IMR-90 (cell line): ENCODE results near the gene SLC24A3. TPM values are rescaled to one million over a fixed set of nuclear protein-coding genes. Genes with fewer than 3 reads are reported as not detected.

ENCODE experiments used
- ATAC-seq: fragments of 200-7000 bp; cut with Tn5 transposase; 2 replicates; pipeline ENCODE4 v1.9.1; 2020; ENCODE audit warnings: low read depth, mild to moderate bottlenecking, moderate library complexity
- BruUV-seq: library from RNA; stranded (reverse); fragments of 400-500 nt; replicated peaks from 2 replicates; lab custom pipeline; 2021; lab: Mats Ljungman, UMichigan
- CTCF ChIA-PET: fragments of 300-600 bp; formaldehyde crosslinking; extraction: SDS; loops from one replicate; lab custom pipeline; 2021; ENCODE audit warnings: antibody characterized with exemption; lab: Yijun Ruan, JAX
- POLR2A ChIA-PET: fragments of 300-600 bp; sonication (Branson Sonifier 250); formaldehyde crosslinking; loops from one replicate; lab custom pipeline; 2022; ENCODE audit warnings: antibody characterized with exemption; ENCODE audit not compliant: unreplicated experiment; lab: Charles Lee
- DNase-seq: peaks from one replicate; pipeline ENCODE4 v3.0.0; 2013
- H2AFZ ChIP-seq: replicated peaks from 2 replicates; pipeline ENCODE3; 2013; ENCODE audit warnings: low read length, mild to moderate bottlenecking; ENCODE audit not compliant: poor library complexity
- H2AK5ac ChIP-seq: 2 replicates; pipeline ENCODE4 v1.6.1; 2013; ENCODE audit warnings: low read depth, low read length, inconsistent platforms
- H2AK9ac ChIP-seq: replicated peaks from 2 replicates; pipeline ENCODE3; 2013; ENCODE audit warnings: mild to moderate bottlenecking, low read depth, low read length, moderate library complexity; ENCODE audit not compliant: poor library complexity
- H2BK120ac ChIP-seq: 2 replicates; pipeline ENCODE4 v1.6.1; 2013; ENCODE audit warnings: low read depth, low read length, inconsistent platforms
- H2BK15ac ChIP-seq: 3 replicates; pipeline ENCODE4 v1.6.1; 2013; ENCODE audit warnings: low read depth, low read length, inconsistent platforms
- H2BK20ac ChIP-seq: 2 replicates; pipeline ENCODE4 v1.6.1; 2013; ENCODE audit warnings: low read depth, mild to moderate bottlenecking, inconsistent platforms, low read length, moderate library complexity
- H2BK5ac ChIP-seq: 2 replicates; pipeline ENCODE4 v1.6.1; 2013; ENCODE audit warnings: mild to moderate bottlenecking, low read depth, low read length, inconsistent platforms; ENCODE audit not compliant: poor library complexity, severe bottlenecking
- H3K14ac ChIP-seq: replicated peaks from 2 replicates; pipeline ENCODE4 v1.6.1; 2013; ENCODE audit warnings: low read depth, low read length, inconsistent platforms
- H3K18ac ChIP-seq: 2 replicates; pipeline ENCODE4 v1.6.1; 2013; ENCODE audit warnings: low read depth, low read length, control low read depth
- H3K23ac ChIP-seq: 2 replicates; pipeline ENCODE4 v1.6.1; 2013; ENCODE audit warnings: low read depth, low read length, inconsistent platforms
- H3K27ac ChIP-seq: 2 replicates; pipeline ENCODE4 v1.5.1; 2013; ENCODE audit warnings: mild to moderate bottlenecking, control low read depth, low read length; ENCODE audit not compliant: insufficient read depth
- H3K27me3 ChIP-seq: 2 replicates; pipeline ENCODE4 v1.6.1; 2013; ENCODE audit warnings: low read length; ENCODE audit not compliant: control insufficient read depth, insufficient read depth
- H3K36me3 ChIP-seq: 2 replicates; pipeline ENCODE4 v1.6.1; 2013; ENCODE audit warnings: low read length, mixed read lengths; ENCODE audit not compliant: control insufficient read depth, insufficient read depth
- H3K4ac ChIP-seq: 2 replicates; pipeline ENCODE4 v1.6.1; 2013; ENCODE audit warnings: low read depth, low read length, inconsistent platforms
- H3K4me1 ChIP-seq: 2 replicates; pipeline ENCODE4 v1.6.1; 2013; ENCODE audit warnings: low read length, mixed read lengths; ENCODE audit not compliant: control insufficient read depth, insufficient read depth
- H3K4me2 ChIP-seq: 2 replicates; pipeline ENCODE4 v1.6.1; 2013; ENCODE audit warnings: low read depth, mild to moderate bottlenecking, control low read depth, low read length, moderate library complexity
- H3K4me3 ChIP-seq: 2 replicates; pipeline ENCODE4 v1.5.1; 2013; ENCODE audit warnings: low read depth, mild to moderate bottlenecking, control low read depth, low read length, moderate library complexity; ENCODE audit not compliant: insufficient read depth
- H3K56ac ChIP-seq: 2 replicates; pipeline ENCODE4 v1.6.1; 2013; ENCODE audit warnings: low read length, inconsistent platforms; ENCODE audit not compliant: insufficient read depth; ENCODE audit errors: extremely low read depth
- H3K79me1 ChIP-seq, 2 experiments: 2 replicates each; pipeline ENCODE4 v1.6.1; 2013; ENCODE audit warnings: low read length in 2 of 2, inconsistent platforms in 1 of 2, low read depth in 1 of 2
- H3K9ac ChIP-seq: 2 replicates; pipeline ENCODE4 v1.6.1; 2013; ENCODE audit warnings: low read depth, low read length, control low read depth
- H3K9me1 ChIP-seq: 2 replicates; pipeline ENCODE4 v1.6.1; 2013; ENCODE audit warnings: low read length, inconsistent platforms; ENCODE audit not compliant: insufficient read depth
- H3K9me3 ChIP-seq: 2 replicates; pipeline ENCODE4 v1.6.1; 2013; ENCODE audit warnings: low read length; ENCODE audit not compliant: control insufficient read depth, insufficient read depth
- H4K20me1 ChIP-seq: 2 replicates; pipeline ENCODE4 v1.6.1; 2013; ENCODE audit warnings: low read length, inconsistent platforms; ENCODE audit not compliant: insufficient read depth
- H4K5ac ChIP-seq: 2 replicates; pipeline ENCODE4 v1.6.1; 2013; ENCODE audit warnings: mild to moderate bottlenecking, low read depth, low read length, control low read depth
- H4K8ac ChIP-seq, 2 experiments: 2 replicates each; pipeline ENCODE4 v1.6.1; 2013; ENCODE audit warnings: low read depth in 2 of 2, low read length in 2 of 2, control low read depth in 1 of 2, inconsistent platforms in 1 of 2
- H4K91ac ChIP-seq: 2 replicates; pipeline ENCODE4 v1.6.1; 2013; ENCODE audit warnings: low read depth, low read length, inconsistent platforms; ENCODE audit not compliant: insufficient read depth
- MAFK ChIP-seq: IDR thresholded peaks from 2 replicates; pipeline ENCODE4 v1.6.1; 2012; ENCODE audit warnings: low read depth, low read length, improper control_type of control experiment
- RAD21 ChIP-seq: IDR thresholded peaks from 2 replicates; pipeline ENCODE4 v1.6.1; 2012; ENCODE audit warnings: low read length, improper control_type of control experiment
- WGBS, 2 experiments: methylation state at CpG; one replicate each; pipeline versions ENCODE4 v1.1.5 to v1.1.7; 2013; ENCODE audit warnings: missing lambda C conversion rate in 2 of 2; ENCODE audit not compliant: insufficient read length in 1 of 2; ENCODE audit errors: extremely low coverage in 2 of 2; 5-methylcytosine and 5-hydroxymethylcytosine counted together
- dilution Hi-C: fragments of 300-500 bp; cut with HindIII; formaldehyde crosslinking; loops from one replicate; pipeline ENCODE4 v1.14.3; 2018; ENCODE audit warnings: low sequenced_read_pairs; ENCODE audit not compliant: unreplicated experiment
- in situ Hi-C: fragments of 300-500 bp; cut with MboI; formaldehyde crosslinking; loops from 3 replicates; pipeline ENCODE4 v1.14.3; 2019; ENCODE audit warnings: low sequenced_read_pairs, inconsistent platforms, mixed read lengths
- intact Hi-C: fragments of 100-400 bp; cut with micrococcal nuclease; formaldehyde crosslinking; loops from 2 replicates; pipeline ENCODE4 v1.10.0; 2022
- polyA plus RNA-seq, 3 experiments: library from polyadenylated mRNA; depleted of rRNA; stranded (reverse); fragments of >200 nt; gene quantifications; 2 replicates each; pipeline ENCODE4 v1.2.3, GENCODE V29; 2012; ENCODE audit warnings: low replicate concordance in 1 of 3
- total RNA-seq: library from RNA; depleted of rRNA; stranded (reverse); fragments of >200 nt; gene quantifications from 2 replicates; pipeline ENCODE4 v1.2.3, GENCODE V29; 2012

SLC24A3 gene
- total and polyA plus RNA-seq, 2 of the 4 experiments (the other 2 are of a cell fraction) = not detected

DNA sequence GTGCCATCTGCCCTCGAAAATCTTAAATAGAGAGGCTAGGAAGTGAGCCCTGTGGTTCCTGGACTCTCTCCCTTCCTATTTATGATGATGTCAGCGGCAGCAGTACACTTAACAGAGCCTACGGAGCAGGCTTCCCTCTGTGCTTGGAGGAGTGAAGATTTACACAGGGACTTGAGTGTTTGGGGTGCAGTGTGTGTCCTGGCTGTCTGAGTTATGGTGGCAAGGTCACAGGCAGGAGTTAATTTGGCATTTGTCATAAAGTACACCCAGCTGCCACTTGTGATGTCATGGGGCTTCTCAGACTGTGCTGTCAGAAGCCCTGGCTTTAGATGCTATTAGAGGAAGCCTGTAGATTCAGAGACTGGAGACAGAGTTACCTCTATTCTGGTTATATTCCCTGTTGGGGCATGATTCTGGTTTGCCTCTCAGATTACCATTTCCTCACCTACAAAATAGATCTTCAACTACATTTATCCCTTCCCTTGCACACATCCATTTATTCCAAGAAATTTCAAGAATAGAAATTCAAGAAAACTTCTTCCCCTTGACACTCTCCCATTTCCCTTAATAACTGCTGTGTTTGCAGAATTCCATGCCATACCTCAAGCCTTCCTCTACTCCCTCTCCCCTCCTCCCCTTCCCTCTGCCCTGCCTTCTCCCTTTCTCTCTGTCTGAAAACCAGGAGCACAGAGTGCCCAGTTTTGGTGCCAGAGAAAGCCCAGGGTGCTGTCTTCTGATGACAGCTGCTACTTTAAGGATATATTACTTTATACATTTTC lies 72.1 kb downstream of the SLC24A3 start:
- Histone ChIP-seq H3K14ac (no peak overlapping the region), H4K91ac (no peak overlapping the region), H3K9me1 (no peaks in the 10 kb centered on the region), H3K4me1 (no peaks in the 10 kb centered on the region), H4K5ac (no peak overlapping the region), H2BK120ac (no peak overlapping the region), H2AK5ac (no peak overlapping the region), H3K56ac (no peak overlapping the region), H3K4me3 (no peak overlapping the region), H3K4ac (no peak overlapping the region), H2BK15ac (no peak overlapping the region), H3K36me3 (no peaks in the 10 kb centered on the region), H3K9me3 (no peaks in the 10 kb centered on the region; the same call in 1 of the 2 replicates), H2BK20ac (no peak overlapping the region), H2BK5ac (no peak overlapping the region), H2AFZ (no peak overlapping the region), H3K27ac (no peak overlapping the region), H3K79me1 (no peaks in the 10 kb centered on the region), H3K4me2 (no peak overlapping the region), H3K9ac (no peak overlapping the region), H3K23ac (no peak overlapping the region), H4K8ac (no peak overlapping the region), H3K18ac (no peak overlapping the region), H4K20me1 (no peaks in the 10 kb centered on the region), H3K27me3 (no peaks in the 10 kb centered on the region), H2AK9ac (no peak overlapping the region)
- ChIA-PET POLR2A (no interaction called here), CTCF (no interaction called here)
- TF ChIP-seq RAD21 = no peak
- TF ChIP-seq MAFK = peak; percentile 45; the same call in 1 of the 2 replicates
- intact Hi-C loops (no loop called here), in situ Hi-C loops (no loop called here), dilution Hi-C loops (no loop called here)
- DNase-seq (no peak), ATAC-seq (no peak)
- no CpG with 5 or more reads among the region's 3 CpGs for WGBS, 2 experiments
- BruUV-seq = no TSS peak
